Activated T-cell treated with anti-CD3 and anti-CD28 coated beads, Interleukin-2, amount 50 U/mL, for 48 hours (primary cell): ENCODE measurements around the gene CDIP1.

Experiments
- DNase-seq, 2 experiments: peaks; one replicate each; pipeline ENCODE4 v3.0.0-alpha.2; 2020

The CDIP1 gene

GRCh38 chr16:4513086-4513860 lies 25.3 kb downstream of the CDIP1 start:
- DNase-seq: no peak

DNA sequence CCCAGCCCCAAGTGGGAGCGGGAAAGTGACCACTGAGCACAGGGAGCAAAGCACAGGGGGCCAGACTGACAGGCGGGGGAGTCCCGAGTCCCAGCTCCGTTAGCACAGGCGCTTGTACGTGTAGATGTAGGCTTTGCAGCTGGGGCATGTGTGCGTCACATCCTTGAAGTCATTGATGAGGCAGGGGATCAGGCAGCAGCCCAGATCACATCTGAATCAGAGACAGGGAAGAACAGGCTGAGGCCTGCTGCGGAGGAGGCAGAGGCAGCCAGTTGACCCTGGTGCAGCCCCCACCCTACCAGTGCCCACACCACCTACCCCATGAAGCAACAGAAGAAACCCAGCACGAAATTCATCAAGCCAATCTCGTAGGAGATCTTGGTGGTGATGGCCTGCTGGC lies 26.1 kb downstream of the CDIP1 start:
- DNase-seq: no peak

GRCh38 chr16:4511441-4512082 lies 27.0 kb downstream of the CDIP1 start:
- peak in 1 of 2 experiments; percentile 50 for DNase-seq

DNA sequence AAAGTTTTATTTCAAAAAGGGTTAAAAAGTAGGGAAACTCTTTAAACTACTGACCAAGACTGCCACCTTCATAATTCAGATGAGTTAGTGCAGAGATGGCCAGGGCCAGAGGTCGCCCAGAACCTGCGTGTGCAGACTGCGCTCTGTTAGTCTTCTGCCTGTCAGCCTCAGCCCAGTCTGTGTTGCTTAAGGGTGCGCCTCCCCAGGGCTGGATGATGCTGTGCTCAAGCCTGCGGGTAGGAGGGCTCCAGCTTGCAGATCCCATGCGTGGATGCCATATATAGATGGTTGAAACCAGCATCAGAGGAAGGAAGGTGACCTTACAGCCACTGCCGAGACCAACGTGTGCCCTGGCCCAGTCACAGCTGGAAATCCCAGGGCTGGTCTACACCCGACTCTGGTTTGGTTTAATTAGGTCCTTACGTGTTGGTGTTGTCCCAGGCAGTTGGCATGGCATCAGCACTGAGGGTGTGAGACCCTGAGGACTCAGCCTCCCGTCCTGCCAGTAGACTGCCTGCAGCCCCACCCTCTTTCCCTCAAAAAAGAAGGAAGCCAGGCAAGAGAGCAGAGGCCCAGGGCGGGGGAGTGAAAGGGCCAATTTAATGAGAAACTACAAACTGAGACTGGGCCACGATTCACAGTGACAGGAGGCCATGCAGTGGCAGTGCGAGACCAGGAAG lies 27.7 kb downstream of the CDIP1 start:
- no peak for DNase-seq

GRCh38 chr16:4510131-4510530 lies 28.4 kb downstream of the CDIP1 start:
- no peak for DNase-seq

DNA sequence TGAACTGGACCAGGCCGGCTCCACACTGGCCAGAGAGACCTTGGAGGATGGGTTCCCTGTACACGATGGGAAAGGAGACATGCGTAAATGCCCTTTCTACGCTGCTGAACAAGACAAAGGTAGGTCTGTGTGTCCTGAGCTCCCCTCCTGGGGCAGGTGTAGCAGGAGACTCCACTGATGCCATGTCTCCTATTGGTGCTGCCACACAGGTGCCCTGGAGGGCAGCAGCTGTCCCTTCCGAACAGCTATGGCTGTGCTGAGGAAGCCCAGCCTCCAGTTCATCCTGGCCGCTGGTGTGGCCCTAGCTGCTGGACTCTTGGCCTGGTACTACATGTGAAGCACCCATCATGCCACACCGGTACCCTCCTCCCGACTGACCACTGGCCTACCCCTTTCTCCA lies 29.2 kb downstream of the CDIP1 start:
- no peak for DNase-seq

DNA sequence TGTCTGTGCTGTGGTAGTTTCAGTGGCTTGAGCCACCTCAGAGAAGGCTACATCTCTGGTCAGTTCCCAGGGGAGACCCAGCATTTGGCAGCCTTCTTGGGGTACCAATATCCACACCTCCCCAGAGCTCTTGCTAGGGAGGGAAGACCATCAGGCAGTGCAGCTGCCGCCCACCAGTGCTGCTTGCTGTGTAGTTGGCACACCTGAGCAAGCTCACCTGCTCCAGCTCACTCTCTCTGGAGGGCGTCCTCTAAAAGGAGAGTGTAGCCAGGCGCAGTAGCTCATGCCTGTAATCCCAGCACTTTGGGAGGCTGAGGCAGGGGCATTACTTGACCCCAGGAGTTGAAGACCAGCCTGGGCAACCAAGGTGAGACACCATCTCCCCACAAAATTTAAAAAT lies 29.8 kb downstream of the CDIP1 start:
- no peak for DNase-seq

DNA sequence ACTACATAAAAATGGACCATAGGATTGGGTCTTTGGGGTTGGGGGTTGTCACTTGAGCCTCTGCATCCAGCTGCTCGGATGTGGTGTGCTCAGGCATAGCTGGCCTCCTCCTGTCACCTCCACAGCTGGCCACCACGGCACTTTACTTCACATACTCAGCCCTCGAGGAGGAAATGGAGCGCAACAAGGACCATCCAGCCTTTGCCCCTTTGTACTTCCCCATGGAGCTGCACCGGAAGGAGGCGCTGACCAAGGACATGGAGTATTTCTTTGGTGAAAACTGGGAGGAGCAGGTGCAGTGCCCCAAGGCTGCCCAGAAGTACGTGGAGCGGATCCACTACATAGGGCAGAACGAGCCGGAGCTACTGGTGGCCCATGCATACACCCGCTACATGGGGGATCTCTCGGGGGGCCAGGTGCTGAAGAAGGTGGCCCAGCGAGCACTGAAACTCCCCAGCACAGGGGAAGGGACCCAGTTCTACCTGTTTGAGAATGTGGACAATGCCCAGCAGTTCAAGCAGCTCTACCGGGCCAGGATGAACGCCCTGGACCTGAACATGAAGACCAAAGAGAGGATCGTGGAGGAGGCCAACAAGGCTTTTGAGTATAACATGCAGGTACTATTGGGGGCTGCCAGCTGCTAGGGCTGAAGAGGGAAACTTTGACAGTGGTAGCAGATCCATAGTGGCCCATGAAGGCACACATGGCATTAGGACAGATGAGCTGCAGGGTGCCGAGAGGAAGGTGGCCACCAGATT lies 30.8 kb downstream of the CDIP1 start:
- no peak for DNase-seq

GRCh38 chr16:4506450-4506849 lies 32.1 kb downstream of the CDIP1 start:
- peak; percentile 66 to 68 for DNase-seq

DNA sequence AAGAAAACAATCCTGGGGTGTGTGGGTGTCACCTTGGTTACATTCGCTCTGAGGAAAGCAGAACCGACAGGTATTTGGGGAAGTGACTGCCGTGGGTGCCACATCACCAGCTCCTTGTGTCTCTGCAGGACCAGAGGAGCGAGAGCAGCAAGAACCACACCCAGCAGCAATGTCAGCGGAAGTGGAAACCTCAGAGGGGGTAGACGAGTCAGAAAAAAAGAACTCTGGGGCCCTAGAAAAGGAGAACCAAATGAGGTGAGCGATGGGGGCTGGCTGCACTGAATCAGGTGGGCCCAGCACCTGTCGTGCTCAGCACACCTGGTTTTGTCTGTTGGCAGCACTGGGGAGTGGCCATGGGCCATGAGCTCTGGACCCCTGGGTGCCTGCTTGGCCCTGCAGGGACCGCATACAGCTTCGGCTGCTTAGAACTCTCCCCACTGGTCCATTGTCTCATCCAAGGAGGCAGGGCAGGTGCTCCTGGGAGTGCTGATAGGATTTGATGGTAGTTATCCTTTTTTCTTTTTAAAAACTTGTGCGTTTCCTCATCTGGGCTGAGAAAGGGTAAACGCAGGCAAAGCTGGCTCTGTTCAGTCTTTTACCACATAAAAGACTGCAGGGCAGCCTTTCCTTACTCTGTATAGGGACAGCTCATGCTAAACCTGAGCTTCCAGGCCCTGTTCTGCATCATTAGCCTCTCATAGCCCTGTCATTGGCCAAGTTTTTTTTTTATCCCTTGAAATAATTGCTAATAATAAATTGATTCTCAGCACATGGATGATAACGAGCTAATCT lies 33.0 kb downstream of the CDIP1 start:
- peak; percentile 72 to 77 for DNase-seq

- no peak for DNase-seq
Measured at GRCh38 chr16:4501071-4501478, 37.5 kb downstream of the CDIP1 start.

- DNase-seq: no peak
Measured at GRCh38 chr16:4500272-4500671, 38.3 kb downstream of the CDIP1 start.

DNA sequence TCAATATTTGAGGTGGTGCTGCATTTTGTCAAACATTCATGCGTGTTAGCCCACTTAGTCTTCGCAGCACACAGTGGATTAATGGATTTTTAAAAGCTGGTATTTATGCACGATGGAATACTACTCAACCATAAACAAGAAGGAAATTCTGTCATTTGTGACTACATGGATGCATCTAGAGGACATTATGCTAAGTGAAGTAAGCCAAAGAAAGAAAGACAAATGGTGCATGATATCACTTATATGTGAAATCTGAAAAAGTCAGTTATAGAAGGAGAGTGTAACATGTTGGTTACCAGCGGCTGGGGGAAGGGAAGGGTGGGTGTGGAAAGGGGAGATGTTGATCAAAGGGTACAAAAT lies 39.4 kb downstream of the CDIP1 start:
- DNase-seq: no peak

- DNase-seq: no peak
Measured at GRCh38 chr16:4498546-4499195, 39.9 kb downstream of the CDIP1 start.

DNA sequence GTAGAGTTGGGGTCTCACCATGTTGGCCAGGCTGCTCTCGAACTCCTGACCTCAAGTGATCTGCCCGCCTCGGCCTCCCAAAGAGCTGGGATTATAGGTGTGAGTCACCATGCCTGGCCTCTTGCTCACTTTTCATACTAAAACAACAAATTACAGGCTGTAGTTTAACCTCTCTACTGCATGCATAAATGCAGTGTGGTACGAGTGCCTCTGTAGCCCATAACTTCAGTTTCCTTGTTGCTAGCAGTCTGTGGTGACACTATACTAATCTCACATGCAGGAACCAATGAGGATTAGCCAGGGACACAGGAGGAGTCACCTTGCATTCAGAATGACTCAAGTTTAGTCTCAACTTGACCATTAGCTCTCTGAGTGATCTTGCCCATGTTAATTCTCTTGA lies 42.3 kb downstream of the CDIP1 start:
- no peak for DNase-seq

DNA sequence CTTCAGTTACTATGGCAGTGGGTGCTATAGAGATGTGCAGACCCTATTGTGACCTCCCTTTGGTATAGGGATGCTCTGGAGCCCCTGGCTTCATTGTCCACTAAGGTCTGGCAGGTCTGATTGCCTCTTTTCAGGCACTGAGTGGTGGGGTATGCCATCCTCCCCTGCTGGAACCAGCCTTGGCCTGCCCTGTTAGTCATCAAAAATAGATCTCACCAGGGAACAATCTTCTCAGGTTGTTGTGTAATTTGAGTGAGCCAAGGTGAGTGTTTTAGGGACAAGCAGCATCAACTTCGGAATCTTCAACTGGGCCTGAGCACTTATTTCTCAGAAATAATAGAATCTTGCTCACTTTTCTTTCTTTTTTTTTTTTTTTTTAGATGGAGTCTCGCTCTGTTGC lies 42.8 kb downstream of the CDIP1 start:
- DNase-seq: no peak

DNA sequence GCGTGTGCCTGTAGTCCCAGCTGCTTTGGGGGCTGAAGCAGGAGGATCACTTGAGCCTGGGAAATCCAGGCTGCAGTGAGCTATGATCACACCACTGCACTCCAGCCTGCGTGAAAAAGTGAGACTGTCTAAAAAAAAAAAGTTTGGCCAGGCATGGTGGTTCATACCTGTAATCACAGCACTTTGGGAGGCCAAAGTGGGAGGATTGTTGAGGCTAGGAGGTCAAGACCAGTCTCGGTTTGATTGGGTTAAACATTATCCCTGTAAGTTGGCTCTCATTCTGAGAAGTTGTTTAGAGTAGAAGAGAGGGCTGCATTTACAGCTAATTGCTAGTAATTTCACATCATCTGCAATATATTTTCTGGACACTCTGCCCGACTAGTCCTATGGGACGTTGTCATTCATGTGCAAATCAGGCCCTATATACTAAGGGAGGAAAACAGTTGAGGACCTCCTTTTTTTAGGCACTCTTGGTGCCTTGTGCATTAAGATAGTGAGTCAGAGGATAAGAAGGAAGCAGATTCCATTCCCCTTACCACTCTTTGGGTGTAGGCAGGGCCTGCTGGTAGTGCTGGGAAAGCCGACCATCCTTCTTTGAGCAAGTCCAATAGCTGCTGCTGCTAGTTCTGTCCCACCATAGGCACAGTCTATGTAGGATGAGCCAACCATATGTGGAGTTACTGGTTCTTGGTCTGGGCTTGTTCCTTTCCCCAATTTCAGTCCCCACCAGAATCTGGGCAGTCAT lies 43.7 kb downstream of the CDIP1 start:
- no peak for DNase-seq

DNA sequence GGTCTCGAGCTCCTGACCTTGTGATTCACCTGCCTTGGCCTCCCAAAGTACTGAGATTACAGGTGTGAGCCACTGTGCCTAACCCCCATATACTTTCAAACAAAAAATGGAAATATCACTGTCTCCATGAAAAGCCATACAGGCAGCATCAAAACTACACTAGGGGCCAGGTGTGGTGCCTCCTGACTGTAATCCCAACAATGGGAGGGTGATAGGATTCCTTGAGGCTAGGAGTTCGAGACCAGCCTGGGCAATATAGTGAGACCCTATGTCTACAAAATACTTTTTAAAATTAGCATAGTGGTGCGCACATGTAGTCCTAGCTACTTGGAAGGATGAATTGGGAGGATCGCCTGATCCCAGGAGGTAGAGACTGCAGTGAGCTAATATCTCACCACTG lies 46.7 kb downstream of the CDIP1 start:
- DNase-seq: no peak

DNA sequence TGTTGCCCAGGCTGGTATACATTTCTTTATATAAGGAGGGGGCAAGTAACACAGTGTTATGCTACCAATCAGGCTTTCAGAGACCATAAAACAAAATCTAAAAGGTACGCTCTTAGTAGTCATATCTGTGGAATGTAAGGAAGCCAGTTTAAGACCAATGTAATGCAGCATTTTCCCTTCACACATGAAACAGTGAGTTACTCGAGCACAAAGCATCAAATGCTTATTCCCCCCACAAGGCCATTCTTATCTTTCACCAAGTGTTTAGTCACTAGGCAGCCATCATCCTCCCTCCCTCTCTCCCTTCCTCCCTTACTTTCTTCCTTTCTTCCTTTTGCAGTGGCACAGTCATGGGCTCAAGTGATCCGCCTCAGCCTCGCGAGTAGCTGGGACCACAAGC lies 49.5 kb downstream of the CDIP1 start:
- DNase-seq: no peak

DNA sequence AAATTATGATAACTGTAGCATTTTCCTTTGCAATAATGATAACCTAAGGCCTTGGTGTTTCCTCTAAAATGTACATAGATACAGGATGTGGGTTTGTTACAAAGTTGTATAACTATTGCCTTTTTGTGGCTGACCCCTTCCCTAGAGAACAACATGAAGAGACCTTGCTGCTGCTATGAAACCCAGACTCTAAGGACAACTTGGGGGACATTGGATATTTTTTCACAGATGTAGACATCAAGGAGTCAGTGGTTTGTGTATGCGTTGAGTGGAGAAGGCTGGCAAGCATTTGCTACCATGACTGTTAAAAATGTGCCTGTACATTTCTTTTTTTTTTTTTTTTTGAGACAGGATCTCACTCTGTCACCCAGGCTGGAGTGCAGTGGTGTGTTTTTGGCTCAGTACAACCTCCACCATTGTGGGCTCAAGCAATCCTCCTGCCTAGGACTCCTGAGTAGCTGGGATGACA lies 50.0 kb downstream of the CDIP1 start:
- no peak for DNase-seq

DNA sequence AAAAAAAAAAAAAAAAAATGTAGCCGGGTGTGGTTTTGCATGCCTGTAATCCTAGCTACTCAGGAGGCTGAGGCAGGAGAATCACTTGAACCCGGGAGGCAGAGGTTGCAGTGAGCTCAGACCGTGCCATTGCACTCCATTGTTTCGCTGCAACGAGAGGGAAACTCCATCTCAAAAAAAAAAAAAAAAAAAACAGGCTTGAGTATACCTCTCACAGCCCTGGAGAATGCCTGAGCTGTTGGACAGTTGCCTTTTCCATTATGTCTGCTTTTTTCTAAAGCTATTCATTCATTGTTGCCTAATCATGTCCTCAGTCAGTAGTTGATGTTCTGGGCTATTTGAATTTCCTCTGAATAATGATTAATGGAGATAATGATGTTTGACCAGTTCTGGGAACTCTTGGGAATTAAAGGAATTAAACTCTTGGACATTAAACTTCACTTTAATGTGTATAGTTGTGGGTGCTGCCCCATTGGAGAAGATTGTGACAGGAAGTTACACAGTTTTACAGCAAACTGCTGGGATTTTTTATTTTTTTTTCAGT lies 50.5 kb downstream of the CDIP1 start:
- DNase-seq: no peak
